Measurements from ENCODE around the gene GTF2A1.
A peak's percentile ranks its signal among the peaks of the same experiment; 100 is the strongest.
"Not testable (repeated sequence)": the region's sequence is repeated elsewhere in the genome, so short reads cannot be mapped to it uniquely, and the experiment has no call there.

The GTF2A1 gene

DNA sequence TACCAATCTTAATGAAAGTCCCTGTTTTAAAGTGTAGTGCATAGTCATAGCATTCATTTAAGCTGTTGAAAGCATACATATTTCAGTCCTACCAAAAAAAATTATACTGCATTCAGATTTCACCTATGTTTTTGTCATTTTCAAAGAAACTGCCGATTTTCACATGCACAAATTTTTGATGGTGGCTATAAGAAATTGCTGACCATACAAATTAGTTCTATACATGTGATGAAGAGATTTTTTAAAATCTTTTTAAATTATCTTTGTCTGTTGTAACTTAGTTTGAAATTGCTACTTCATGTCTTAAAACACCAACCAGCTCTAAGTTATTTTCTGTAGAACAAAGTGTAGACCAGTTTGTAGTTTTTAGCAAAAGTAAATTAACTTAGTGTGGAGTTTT lies 3.5 kb upstream of the GTF2A1 start:
- DNase-seq = no peak

DNA sequence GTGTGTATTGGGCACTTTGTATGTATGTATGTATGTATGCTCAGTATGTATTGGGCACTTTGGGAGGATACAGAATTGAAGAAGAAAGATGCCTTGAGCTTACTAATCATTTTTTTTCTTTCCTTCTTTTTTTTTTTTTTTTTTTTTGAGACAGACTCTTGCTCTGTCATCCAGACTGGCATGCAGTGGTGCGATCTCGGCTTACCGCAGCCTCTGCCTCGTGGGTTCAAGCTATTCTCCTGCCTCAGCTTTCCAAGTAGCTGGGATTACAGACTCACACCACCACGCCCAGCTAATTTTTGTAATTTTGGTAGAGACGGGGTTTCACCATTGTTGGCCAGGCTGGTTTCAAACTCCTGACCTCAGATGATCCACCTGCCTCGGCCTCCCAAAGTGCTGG lies 3.0 kb upstream of the GTF2A1 start:
- not testable (repeated sequence) for DNase-seq

DNA sequence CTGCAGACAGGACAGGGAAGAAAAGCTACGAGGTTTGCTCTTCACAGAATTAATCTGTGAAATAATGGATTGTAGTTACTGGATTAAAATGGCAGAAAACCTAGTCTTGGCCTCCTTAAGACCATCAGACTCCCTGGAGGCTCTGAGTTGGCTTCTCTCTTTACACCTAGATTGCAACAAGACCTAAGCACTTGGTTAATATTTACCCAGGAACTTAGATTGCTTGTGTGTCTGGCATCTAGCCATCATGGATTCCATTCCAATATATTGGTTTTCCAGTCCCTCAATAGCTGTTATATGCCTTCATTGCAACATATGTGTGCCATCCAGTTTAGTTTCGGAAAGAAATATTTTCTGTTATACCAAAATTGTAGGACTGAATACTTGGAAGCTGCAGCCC lies 1.9 kb upstream of the GTF2A1 start:
- DNase-seq = no peak

DNA sequence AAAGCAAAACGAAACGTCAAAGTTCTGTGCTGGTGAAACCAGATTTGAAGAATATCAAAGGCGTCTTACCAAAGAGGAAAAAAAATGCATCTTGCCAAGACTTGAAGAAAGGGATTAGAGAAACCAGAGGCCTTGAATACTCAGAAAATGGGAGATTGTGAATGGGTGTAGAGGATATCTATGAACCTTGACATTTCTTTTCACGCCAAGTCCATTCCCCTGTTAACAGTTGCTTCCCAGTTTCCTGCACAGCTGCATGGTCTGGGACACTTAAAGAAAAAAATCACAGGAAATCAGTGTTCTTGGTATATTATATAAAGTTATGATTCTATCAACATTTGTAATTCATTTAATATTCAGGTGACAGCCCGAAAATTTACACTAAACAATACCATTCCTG lies 1.4 kb upstream of the GTF2A1 start:
- no peak for DNase-seq

DNA sequence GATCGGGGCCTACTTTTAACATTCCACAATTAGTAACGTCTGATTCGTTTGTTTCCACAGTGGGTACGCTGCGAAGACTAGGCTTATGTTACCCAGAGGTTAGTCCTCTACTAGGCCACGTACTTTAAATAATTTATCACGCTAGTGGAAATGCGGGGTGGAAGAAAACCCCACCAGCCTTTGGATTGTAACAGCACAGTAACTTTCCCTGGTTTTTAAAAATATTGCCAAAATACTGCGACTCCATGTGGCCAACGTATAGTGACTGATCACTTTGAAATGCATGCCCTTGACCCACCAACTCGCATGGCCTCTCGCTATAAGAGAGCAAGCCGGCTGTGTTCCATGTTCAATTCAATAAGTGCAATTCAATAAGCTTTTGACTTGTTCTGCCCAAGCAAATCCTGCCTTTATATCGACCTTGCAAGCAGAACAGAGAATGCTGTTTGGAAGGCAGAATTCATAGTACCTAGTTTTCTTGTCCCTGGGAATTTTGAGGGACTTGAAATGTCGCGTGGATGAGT lies 882 bp upstream of the GTF2A1 start:
- peak; percentile 14 for DNase-seq

DNA sequence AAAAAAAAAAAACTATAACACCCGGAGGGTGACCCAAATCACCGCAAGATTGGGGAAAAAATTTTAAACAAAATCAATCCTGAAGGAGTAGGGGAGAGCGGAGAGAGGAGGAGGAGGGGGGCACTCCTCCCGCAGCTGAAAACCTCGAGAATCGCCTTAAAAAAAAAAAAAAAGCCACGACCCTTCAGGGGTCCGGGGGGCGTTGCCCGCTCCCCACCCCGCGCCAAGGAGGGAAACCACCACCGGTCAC lies 254 bp downstream of the GTF2A1 start:
- DNase-seq = no peak

DNA sequence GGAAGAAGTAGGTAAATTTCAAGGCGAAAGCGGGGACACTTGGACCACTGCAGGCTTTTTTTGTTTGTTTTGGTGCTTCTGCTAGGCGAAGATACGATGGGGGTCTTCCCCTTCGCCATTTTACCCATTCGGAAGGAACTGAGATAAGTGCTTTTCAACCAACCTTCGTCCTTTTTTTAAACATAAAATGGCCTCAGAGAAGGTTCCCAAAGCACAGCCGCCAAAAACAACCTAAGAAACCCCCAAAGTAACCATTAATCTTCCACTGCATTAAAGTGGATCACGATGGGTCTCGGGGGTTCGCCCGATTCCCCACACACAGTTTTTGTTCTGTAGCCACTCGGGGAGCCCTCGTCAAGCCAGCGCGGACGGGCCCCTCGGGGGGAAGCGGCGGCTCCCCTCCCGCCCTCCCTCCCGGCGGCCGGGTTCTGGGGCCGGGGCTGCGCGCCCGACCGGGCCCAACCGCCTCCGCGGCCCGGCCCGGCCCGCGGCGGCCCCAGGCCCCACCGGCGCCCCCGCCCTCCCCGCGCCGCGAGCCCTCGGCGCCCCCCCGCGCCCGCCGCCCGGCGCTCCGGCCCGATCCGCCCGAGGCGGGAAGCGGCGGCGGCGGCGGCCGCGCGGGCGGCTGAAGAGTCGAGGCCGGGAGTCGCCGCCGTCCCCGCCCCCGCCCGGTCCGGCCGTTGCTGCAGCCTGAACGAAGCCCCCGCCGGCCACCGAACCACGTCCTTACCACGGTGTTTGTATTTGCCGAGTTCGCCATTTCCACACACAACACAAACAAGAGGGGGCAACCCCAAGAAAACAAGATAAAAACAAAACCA lies 790 bp downstream of the GTF2A1 start:
- peak; percentile 48 for DNase-seq

DNA sequence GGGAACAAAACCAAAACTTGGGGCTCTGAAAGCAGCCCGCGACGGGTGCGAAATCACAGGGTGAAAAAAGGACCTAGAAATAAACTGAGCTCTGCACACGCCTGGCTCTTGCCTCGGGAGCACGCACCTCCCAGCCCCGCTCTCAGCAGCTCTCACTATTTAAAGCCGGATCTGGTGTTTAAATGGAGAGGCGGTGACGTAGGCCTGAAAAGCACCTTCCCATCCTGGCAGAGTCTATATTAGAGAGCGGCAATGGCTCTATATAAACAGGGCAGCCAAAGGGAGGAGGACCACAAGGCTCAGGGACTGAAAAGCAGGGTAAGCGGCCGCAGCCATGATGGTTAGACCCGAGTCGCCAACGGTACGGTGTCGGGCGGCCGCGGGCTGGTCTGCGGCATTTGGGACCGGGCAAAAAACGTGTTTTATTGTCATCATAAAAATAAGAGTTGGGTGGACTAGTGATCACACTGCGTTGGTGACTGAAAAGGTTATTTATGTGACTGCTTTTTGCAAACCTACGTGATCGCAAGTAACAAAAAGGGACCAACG lies 1.5 kb downstream of the GTF2A1 start:
- peak; percentile 84 for DNase-seq

DNA sequence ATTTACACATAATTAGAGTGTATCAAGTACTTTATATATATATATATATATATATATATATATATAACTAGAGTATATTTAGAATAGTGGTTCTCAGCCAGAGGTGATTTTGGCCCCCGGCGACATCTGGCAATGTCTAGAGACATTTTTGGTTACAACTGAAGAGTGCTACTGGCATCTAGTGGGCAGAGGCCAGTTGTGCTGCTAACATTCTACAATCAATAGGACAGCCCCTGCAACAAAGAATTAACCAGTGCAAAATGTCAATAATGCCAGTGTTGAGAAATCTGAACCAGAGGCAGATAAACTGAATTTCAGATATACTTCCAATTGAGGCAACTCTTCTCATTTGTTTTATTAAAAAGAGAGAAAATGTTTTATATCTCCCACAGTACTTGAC lies 8.9 kb downstream of the GTF2A1 start:
- peak; percentile 9 for DNase-seq

DNA sequence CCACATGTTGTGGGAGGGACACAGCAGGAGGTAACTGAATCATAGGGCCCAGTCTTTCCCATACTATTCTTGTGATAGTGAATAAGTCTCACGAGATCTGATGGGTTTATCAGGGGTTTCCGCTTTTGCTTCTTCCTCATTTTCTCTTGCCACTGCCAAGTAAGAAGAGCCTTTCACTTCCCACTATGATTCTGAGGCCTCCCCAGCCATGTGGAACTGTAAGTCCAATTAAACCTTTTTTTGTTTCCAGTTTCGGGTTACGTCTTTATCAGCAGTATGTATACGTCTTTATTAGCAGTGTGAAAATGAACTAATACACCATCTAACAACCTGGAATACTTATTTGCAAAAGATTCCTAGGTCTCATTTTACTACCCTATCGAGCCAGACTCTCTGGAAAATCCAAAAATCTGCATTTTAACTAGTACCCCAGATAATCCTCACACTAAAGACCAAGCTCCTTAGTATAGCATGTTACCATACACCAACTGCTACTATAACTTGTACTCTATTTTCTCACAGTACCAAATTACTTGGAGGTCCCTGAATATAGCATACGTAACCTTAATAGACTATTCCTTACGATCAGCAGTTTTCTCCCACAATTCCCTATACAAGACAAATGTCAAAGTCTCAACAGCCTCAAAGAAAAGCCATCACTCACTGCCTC lies 11.5 kb downstream of the GTF2A1 start:
- DNase-seq = no peak

DNA sequence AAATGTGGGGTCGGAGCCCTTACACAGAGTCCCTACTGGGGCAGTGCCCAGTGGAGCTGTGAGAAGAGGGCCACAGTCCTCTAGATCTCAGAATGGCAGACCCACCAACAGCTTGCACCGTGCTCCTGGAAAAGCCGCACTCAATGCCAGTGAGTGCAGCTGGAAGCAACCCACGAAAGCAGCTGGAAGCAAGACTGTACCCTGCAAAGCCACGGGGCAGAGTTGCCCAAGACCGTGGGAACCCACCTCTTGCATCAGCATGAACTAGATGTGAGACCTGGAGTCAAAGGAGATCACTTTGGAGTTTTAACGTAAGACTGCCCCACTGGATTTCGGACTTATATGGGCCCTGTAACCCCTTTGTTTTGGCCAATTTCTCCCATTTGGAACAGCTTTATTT lies 12.3 kb downstream of the GTF2A1 start:
- no peak for DNase-seq

DNA sequence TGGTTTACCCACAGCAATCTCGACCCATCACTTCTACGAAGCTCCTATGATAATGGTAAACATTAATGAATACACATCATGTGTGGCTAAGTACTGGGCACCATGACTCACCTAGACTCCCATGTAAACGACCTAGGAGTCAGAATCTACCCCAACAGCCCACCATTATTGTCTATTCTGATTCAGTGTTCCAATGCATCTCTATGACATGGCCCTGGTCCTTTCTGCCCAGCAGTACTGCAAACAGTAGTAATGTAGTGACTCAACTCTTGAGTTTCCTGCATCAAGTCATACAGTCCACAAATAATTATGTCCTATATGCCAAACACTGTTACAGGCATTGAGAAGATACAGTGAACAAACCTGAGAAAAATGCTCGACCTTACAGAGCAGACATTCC lies 14.6 kb downstream of the GTF2A1 start:
- no peak for DNase-seq

DNA sequence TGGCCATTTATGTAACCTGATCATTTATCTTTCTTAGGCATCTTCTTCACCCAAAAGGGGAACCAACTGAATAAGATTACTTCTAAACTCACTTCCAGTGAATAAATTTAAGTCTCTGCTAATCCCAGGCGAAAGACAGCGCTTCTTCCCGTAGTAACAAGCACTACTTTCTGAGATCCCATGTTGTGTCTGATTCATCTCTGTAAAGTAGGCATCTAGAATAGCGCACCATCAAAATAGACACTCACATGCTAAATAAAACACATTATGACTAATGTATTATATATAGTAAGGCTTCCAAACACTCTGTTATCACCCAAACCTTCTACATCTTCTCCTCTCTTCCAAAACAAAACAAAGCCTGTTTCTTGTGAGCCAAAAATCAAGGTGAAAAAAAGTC lies 15.1 kb downstream of the GTF2A1 start:
- DNase-seq = no peak

DNA sequence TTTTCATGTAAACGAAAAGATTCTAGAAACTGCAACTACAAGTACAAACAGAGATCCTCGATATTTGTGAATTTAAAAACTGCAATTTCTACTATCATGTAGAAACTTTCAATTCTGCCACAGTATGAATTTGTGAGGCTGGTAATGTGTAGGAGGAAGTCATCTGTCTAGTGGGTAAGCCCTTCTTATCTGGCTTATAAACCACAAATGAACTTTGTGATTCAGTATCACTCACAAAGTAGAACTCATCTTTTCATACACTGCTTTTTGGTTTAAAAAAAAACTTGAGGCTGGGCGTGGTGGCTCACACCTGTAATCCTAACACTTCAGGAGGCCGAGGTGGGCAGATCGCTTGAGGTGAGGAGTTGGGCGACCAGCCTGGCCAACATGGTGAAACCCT lies 20.7 kb downstream of the GTF2A1 start:
- DNase-seq = no peak

DNA sequence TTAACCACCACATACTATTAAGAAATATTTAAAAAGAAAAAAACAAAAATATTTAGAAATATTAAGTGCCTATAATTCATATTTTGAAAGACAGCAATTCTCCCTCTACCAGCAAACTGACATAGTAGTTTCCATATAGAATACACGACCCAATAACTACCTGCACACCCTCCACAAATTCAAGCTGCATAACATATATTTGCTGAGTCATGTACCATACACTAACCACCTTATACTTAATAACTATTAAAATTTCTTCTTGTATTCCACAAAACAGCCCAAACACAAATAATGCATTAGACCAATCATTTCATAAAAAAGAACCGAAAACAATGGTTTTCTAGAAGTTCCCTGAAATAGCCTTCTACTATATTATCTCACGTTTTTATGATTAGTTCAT lies 21.7 kb downstream of the GTF2A1 start:
- DNase-seq = no peak

DNA sequence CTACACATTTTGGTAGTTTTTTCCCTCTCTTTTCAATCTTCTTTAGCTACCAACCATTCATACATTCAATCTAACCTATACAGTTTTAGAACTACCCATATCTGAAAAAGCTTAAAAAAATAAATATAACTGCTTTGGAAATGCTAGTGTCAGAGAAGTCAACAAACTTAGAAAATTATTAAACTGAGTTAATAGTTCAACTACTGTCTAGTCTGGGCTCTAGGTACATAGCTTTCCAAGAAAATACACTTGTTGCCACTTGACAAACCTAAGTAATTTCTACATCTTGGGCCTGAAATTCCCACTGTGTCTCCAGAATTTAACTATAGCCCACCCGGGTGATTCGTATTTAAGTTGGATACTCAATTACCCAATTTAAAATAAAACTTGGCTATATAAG lies 22.1 kb downstream of the GTF2A1 start:
- no peak for DNase-seq

DNA sequence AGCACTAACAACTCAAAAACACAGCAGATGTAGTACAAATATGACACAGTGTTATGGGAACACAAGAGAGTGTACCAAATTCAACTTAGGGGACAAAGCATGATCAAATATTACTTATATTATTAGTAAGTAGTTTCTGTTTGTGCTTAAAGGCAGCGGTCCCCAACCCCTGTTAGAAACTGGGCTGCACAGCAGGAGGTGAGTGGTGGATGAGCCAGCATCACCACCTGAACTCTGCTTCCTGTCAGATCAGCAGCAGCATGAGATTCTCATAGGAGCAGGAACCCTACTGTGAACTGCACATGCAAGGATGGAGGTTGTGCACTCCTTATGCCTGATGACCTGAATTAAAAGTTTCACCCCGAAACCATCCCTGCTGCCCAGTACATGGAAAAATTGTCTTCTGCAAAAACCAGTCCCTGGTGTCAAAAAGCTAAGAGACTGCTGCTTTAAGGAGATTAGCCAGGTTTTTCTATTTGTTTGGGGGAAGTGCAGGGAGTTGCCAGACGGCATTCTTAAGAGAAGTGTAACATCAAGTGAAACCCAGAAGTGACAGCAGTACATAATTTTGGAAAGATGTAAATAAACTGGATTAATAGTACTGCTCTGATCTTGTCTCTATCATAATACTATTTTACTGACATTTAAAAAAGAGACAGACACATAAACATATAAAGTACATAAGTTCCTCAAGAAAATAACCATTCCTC lies 26.7 kb downstream of the GTF2A1 start:
- DNase-seq = peak; percentile 32

DNA sequence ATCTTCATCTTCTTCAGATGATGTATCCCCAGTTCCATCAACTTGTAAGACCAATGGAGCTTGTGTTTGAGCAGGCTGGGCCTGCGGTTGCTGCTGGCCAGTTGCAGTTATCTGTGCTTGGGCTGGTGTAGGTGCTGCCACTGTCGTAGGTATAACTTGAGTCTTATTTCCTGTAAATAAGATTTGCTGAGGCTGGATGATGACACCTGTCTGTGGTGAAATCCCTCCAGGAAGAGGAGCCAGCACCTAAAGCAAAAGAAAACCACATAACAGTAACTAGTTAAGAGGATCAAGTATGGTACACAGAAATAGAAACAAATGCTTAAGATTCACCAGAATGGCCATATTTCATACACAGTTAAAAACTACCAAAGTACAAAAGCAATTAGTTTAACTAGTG lies 28.2 kb downstream of the GTF2A1 start:
- DNase-seq = no peak

DNA sequence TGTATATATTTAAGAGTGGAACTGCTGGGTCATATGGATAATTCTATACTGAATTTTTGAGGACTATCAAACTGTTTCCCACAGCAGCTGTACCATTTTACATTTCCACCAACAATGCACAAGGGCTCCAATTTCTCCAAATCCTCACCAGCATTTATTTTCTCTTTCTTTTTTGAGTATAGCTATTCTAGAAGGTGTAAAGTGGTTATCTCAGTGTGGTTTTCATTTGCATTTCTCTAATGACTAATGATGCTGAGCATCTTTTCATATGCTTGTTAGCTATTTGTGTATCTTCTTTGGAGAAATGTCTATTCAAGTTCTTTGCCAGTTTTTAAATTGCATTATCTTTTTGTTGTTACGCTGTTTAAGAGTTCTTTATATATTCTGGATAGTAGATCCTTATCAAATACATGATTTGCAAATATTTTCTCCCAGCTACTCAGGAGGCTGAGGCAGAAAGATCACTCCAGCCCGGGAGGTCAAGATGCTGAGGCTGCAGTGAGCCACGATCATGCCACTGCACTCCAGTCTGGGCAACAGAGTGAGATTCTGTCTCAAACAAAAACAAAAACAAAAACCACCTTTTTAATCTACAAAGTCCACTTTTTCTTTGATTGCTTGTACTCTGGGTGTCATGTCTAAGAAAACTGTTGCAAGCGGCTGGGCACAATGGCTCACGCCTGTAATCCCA lies 32.8 kb downstream of the GTF2A1 start:
- no peak for DNase-seq

DNA sequence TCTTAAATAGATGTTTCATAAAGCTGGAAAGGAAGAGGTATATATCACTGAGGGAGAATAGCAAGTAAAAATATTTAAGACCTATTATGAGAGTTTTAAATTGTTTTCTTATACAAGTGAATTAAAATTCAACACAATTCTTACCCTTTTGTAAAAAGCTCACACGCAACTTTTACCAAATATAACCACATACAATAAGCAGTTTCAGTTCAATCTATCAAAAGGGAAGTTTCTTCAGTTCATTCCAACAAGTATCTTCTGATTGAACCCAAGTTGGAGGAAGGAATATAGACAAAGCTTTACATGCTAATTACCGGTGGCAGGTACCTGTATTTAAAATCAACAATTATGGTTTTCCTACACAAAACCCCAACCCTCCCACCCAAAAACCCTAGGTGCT lies 41.1 kb downstream of the GTF2A1 start:
- DNase-seq = no peak

DNA sequence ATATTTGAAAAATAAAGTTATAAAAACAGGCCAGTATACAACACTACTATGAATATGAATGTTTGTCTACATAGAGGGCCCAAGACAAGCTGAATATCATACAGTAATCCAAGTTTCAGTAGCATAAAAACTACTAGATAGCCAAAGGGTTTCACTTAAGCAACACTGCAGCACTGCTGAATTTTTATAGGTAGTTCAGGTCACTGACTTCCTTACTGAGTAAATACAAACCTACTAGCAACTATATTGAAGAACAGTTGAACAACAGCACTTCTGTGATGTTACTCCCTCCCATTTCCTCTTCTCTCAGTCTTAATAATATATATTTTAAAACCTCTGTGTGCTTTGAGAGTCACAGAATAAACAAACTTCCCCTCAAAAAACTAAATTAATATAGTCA lies 42.7 kb downstream of the GTF2A1 start:
- DNase-seq = no peak

DNA sequence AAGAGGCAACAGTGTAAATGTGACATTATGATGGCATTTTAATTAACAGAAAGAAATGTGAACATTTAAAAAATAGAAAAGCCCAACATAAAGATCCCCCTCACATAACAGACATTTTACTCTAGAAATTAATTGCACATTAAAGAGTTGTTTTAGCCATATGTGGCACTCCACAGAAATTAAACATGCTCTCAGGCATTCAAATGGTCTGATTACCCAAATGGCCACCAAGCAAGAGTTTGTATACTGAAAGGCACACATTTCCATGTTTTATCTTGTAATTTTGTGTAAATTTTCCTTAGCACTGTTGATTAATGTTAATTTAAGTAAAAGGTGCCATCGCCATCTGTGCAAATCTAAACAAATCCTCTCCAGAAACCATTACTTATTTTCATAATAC lies 43.5 kb downstream of the GTF2A1 start:
- DNase-seq = no peak

DNA sequence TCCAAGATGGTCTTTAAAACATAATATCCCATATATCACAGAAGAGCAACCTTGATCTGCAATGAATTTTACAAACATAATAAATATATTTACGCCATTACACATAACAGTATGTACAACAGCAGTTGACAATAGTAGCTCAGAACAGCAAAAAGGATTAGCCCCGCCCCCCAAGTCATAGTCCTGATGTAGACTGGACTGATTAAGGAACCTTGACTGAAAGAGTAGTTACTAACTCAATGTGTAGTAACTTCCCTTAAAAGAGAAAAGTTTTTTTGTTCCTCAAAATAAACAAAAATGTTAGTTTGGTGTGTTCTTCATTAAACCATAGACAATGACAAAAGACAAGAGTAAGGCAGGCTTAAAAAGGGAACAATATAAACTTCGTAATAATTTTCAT lies 44.5 kb downstream of the GTF2A1 start:
- no peak for DNase-seq

Measured in stimulated activated CD4-positive, alpha-beta T cell treated with anti-CD3 and anti-CD28 coated beads, Interleukin-15, amount 100 ng/mL, for 24 hours (primary cell).